GM23338 (cell line): ENCODE data around the gene GRN. TPM values are rescaled to one million over a fixed set of nuclear protein-coding genes. Genes with fewer than 3 reads are reported as not detected.

ENCODE experiments used
- ATAC-seq: fragments of 200-7000 bp; cut with Tn5 transposase; 3 replicates; pipeline ENCODE4 v1.9.1; 2020
- DNase-seq: peaks from one replicate; pipeline ENCODE4 v3.0.0-alpha.2; 2015; ENCODE audit warnings: low spot score
- H2AFZ ChIP-seq: fragments of 200-600 bp; sonication (generic); 2 replicates; pipeline ENCODE4 v1.8.0; 2016; ENCODE audit warnings: antibody characterized with exemption, mild to moderate bottlenecking, moderate library complexity
- H3F3A ChIP-seq: fragments of 200-600 bp; sonication (generic); replicated peaks from 2 replicates; pipeline ENCODE4 v1.8.0; 2017; ENCODE audit warnings: antibody characterized with exemption, mixed run types, low read depth
- H3K27ac ChIP-seq: fragments of 200-600 bp; sonication (generic); 2 replicates; pipeline ENCODE4 v1.6.1; 2016; ENCODE audit warnings: low read depth
- H3K27me3 ChIP-seq: fragments of 200-600 bp; sonication (generic); 2 replicates; pipeline ENCODE4 v1.8.0; 2016; ENCODE audit warnings: mild to moderate bottlenecking, mixed run types, moderate library complexity; ENCODE audit not compliant: insufficient read depth
- H3K36me3 ChIP-seq: fragments of 200-600 bp; sonication (generic); 2 replicates; pipeline ENCODE4 v1.8.0; 2016; ENCODE audit warnings: mild to moderate bottlenecking; ENCODE audit not compliant: insufficient read depth
- H3K4me1 ChIP-seq: fragments of 200-600 bp; sonication (generic); 2 replicates; pipeline ENCODE4 v1.8.0; 2016; ENCODE audit warnings: mild to moderate bottlenecking, moderate library complexity; ENCODE audit not compliant: insufficient read depth
- H3K4me2 ChIP-seq: fragments of 200-600 bp; sonication (generic); 2 replicates; pipeline ENCODE4 v1.7.1; 2017; ENCODE audit warnings: mixed run types
- H3K4me3 ChIP-seq: fragments of 200-600 bp; sonication (generic); 2 replicates; pipeline ENCODE4 v1.6.1; 2016; ENCODE audit warnings: mixed run types
- H3K79me2 ChIP-seq: fragments of 200-600 bp; sonication (generic); replicated peaks from 2 replicates; pipeline ENCODE4 v1.8.0; 2017; ENCODE audit warnings: mild to moderate bottlenecking; ENCODE audit not compliant: insufficient read depth
- H3K9me2 ChIP-seq: fragments of 200-600 bp; sonication (generic); 2 replicates; pipeline ENCODE4 v1.8.0; 2017; ENCODE audit not compliant: insufficient read depth
- H4K20me1 ChIP-seq: fragments of 200-600 bp; sonication (generic); replicated peaks from 2 replicates; pipeline ENCODE4 v1.8.0; 2017; ENCODE audit warnings: mild to moderate bottlenecking; ENCODE audit not compliant: insufficient read depth
- H3K27ac Mint-ChIP-seq: 2 replicates; pipeline ENCODE4 v1.8.0; 2020; ENCODE audit warnings: inconsistent platforms, mild to moderate bottlenecking, moderate library complexity, mixed read lengths
- H3K27me3 Mint-ChIP-seq: 3 replicates; pipeline ENCODE4 v1.8.0; 2022; ENCODE audit warnings: low read depth, mild to moderate bottlenecking, moderate library complexity, mixed read lengths, inconsistent platforms; ENCODE audit not compliant: insufficient read depth, poor library complexity
- H3K36me3 Mint-ChIP-seq: 3 replicates; pipeline ENCODE4 v1.8.0; 2021; ENCODE audit warnings: low read depth, mild to moderate bottlenecking, inconsistent platforms, moderate library complexity, mixed read lengths
- H3K4me1 Mint-ChIP-seq: 3 replicates; pipeline ENCODE4 v1.8.0; 2020; ENCODE audit warnings: mild to moderate bottlenecking, inconsistent platforms, mixed read lengths
- H3K4me3 Mint-ChIP-seq: 3 replicates; pipeline ENCODE4 v1.8.0; 2021; ENCODE audit warnings: moderate library complexity, mild to moderate bottlenecking, inconsistent platforms, mixed read lengths
- H3K9me3 Mint-ChIP-seq: 3 replicates; pipeline ENCODE4 v1.8.0; 2020; ENCODE audit warnings: moderate library complexity, mild to moderate bottlenecking, inconsistent platforms, mixed read lengths
- NANOG ChIP-seq: IDR thresholded peaks from 2 replicates; pipeline ENCODE4 v1.6.1; 2016; ENCODE audit warnings: antibody characterized with exemption, borderline replicate concordance
- REST ChIP-seq: IDR thresholded peaks from one replicate; pipeline ENCODE4 v1.6.1; 2018; ENCODE audit warnings: antibody characterized with exemption; ENCODE audit not compliant: unreplicated experiment
- STAT1 ChIP-seq: IDR thresholded peaks from one replicate; pipeline ENCODE4 v1.6.1; 2016; ENCODE audit warnings: antibody characterized with exemption; ENCODE audit not compliant: unreplicated experiment
- ZNF462 ChIP-seq: fragments of 250-450 bp; sonication (Bioruptor Pico); IDR thresholded peaks from 2 replicates; pipeline ENCODE4 v1.5.0; 2020; ENCODE audit warnings: mild to moderate bottlenecking, moderate library complexity
- polyA plus RNA-seq: library from polyadenylated mRNA; unstranded; fragments of >200 nt; fragmentation: Nextera tagmentation; extraction: Ambion mirVana; gene quantifications from 2 replicates; pipeline ENCODE4 v1.2.1, GENCODE V29; 2016
- total RNA-seq: library from RNA; depleted of rRNA; stranded (reverse); fragments of >200 nt; shearing (Covaris generic); gene quantifications from 2 replicates; pipeline ENCODE4 v1.2.3, GENCODE V29; 2014

The GRN gene
- total and polyA plus RNA-seq, 2 experiments from 2014 or later, result 101 to 216 TPM

- Histone ChIP-seq H3K4me2 (peak overlapping the region; percentile 68), H3K27me3 (peaks cover 22% of the 10 kb centered on the region), H4K20me1 (0 out of 2 replicates have a peak, but pooled peaks cover 3% of the 10 kb centered on the region), H3K9me2 (no peaks in the 10 kb centered on the region), H2AFZ (no peak overlapping the region), H3K27ac (no peak overlapping the region), H3K4me3 (no peak overlapping the region), H3K36me3 (no peaks in the 10 kb centered on the region), H3K4me1 (peaks cover 21% of the 10 kb centered on the region; the same call in 1 of the 2 replicates), H3K79me2 (no peaks in the 10 kb centered on the region), H3F3A (peaks cover 16% of the 10 kb centered on the region; the same call in 1 of the 2 replicates)
- TF ChIP-seq STAT1 (no peak), ZNF462 (no peak)
- Mint-ChIP-seq H3K4me1 (peaks cover 52% of the 10 kb centered on the region), H3K27me3 (peaks cover 38% of the 10 kb centered on the region), H3K4me3 (peak overlapping the region; percentile 24; the same call in 1 of the 3 replicates), H3K36me3 (no peaks in the 10 kb centered on the region), H3K27ac (no peak overlapping the region), H3K9me3 (no peaks in the 10 kb centered on the region; the same call in 2 of the 3 replicates)
- no peak for DNase-seq
- no peak for ATAC-seq
Measured at GRCh38 chr17:44310609-44311376, 34.3 kb upstream of the GRN start.

- DNase-seq, result no peak
- no peaks in the 10 kb centered on the region for H3K36me3 Mint-ChIP-seq
- ATAC-seq, result no peak
- H3K9me3 Mint-ChIP-seq, result no peaks in the 10 kb centered on the region; the same call in 2 of the 3 replicates
- Histone ChIP-seq H3F3A (peaks cover 16% of the 10 kb centered on the region; the same call in 1 of the 2 replicates), H3K27me3 (peaks cover 25% of the 10 kb centered on the region), H3K4me3 (no peak overlapping the region), H3K36me3 (no peaks in the 10 kb centered on the region), H3K27ac (no peak overlapping the region), H3K4me1 (peaks cover 22% of the 10 kb centered on the region; the same call in 1 of the 2 replicates), H3K9me2 (no peaks in the 10 kb centered on the region), H2AFZ (no peak overlapping the region), H3K79me2 (no peaks in the 10 kb centered on the region), H4K20me1 (0 out of 2 replicates have a peak, but pooled peaks cover 3% of the 10 kb centered on the region), H3K4me2 (peak overlapping the region; percentile 68)
- TF ChIP-seq NANOG (no peak), REST (no peak)
- no peak overlapping the region for H3K27ac Mint-ChIP-seq
- H3K4me3 Mint-ChIP-seq, result no peak overlapping the region
- peaks cover 45% of the 10 kb centered on the region for H3K27me3 Mint-ChIP-seq
- H3K4me1 Mint-ChIP-seq, result peaks cover 55% of the 10 kb centered on the region
Measured at GRCh38 chr17:44311562-44312181, 33.4 kb upstream of the GRN start.
